GM21423 (cell line): Measurements from ENCODE around the gene SCN11A.

Experiments
- ATAC-seq: cut with Tn5 transposase; IDR thresholded peaks from one replicate; pipeline ENCODE4 v1.9.1; 2021; ENCODE audit warnings: mild to moderate bottlenecking, moderate library complexity; ENCODE audit not compliant: unreplicated experiment

SCN11A gene

GRCh38 chr3:39051649-39052561 is at the start of gene SCN11A, which contains the start of gene WDR48:
Gene SCN11A, minus strand, starts transcription at chr3:39051944. Its CDS starts 101,582 bp downstream, at chr3:38950362.
Gene WDR48, plus strand, starts transcription at chr3:39052016. Its CDS starts 10 bp downstream, at chr3:39052026.
- ATAC-seq = peak; percentile 99

DNA sequence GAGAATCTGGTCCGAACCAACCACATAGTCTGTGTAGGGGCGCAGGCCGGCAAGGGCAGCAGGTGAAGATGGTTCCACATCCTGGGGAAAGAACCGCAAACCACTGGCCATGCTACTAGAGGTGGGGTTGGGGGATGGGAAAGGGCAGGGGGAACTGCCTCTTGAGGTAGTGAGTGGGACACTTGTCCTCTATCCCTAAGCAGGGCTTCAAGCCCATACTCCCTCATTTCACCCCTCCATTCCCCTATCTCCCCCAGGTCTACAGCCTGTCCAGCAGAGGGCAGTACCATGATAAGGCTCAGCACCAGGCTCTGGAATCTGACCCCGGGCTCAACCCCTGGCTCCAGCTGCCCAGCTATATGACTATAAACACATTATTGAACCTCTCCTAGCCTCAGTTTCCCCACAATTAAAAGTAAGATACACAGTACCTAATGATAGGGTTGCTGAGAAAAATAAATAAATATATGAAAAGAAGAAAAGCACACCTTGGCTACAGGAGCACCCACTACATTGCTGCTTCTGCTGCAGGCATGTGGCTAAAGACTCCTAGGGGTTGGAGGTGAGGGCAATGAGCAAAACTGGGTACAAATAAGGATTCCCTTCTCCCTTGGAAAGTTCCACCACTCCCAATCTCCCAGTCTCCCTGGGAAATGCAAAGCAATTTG is 49.4 kb upstream of the SCN11A start:
- no peak for ATAC-seq

GRCh38 chr3:39100500-39100886 is 48.7 kb upstream of the SCN11A start:
- ATAC-seq = no peak

DNA sequence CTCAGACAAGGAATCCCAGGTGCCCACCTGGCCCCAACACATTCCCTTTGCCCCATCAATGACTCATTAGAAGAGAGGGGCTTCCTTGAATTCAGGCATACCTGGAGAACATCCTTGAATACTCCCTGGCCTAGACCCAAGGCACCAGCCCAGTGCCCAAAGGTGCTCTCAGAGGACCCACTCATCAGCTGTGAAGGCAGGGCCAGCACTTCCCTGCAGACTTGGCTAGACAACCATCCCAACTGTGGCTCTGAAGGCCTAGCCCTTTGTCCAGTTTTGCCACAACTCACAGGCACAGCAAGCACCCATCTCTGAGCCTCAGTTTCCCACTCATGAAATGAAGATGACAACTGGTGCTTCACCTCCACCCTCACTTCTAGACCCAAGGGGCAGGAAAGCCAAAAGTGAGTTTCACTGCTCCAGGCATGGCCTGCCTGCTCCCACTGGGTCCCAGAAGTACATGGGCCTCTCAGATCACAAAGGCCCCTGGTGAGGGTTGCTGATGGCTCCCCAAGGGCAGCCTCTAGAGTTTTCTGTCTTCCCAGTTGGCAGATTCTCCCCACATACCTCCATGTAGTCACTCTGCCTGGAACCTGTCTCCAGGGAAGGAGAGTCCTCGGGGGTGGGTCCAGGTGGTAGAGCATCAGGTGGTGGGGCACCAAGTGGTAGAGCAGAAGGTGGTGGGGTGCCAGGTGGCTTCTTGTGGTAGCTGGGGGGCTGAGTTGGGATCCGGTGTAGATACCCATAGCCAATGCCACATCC is 48.2 kb upstream of the SCN11A start:
- ATAC-seq = no peak

DNA sequence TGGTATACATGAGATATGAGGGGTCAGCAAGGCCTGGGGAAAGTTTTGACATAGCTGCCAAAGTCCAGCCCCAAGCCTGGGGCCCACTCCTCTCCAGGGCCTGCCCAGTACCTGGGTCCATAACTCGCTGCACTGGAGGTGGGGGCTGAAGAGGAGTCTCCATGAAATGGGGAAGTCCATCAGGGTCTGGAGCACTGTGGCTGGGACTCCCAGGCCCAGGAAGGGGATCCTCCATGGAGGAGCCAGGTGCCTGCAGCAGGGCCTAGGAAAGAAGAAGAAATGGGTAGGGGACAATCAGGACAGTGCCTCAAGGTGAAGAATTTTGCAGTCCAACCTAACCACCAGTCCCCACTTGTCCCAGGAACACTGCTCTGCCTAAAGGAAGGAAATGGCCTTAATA is 47.5 kb upstream of the SCN11A start:
- no peak for ATAC-seq

DNA sequence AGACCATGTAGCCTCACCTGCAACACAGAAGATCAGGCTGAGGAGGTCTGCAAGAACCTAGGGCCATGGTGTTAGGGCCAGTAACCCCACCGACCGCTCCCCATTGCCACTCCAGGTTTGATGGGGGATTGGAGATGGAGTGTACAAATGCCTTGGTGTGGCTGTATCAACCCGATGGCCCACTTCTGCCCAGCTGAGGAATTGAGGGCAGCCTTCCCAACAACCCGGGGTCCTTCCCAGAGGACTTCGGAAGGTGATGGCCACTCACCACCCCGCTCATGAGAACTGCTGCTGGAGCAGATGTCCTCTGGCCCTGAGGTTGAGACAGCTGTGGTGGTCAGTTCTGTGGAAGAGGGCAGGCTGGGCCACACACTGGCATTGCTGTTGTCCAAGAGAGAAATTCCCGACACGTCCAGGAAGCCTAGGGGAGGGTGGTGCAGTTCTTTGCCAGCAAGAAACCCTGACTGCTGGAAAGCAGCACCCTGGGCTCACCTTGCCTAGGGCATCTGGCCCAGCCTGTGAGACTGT is 46.8 kb upstream of the SCN11A start:
- ATAC-seq = no peak

GRCh38 chr3:39097716-39098472 is 46.1 kb upstream of the SCN11A start:
- no peak for ATAC-seq

- ATAC-seq = no peak
Measured at GRCh38 chr3:39096775-39097174, 45.0 kb upstream of the SCN11A start.

- ATAC-seq = no peak
Measured at GRCh38 chr3:39095778-39096177, 44.0 kb upstream of the SCN11A start.

DNA sequence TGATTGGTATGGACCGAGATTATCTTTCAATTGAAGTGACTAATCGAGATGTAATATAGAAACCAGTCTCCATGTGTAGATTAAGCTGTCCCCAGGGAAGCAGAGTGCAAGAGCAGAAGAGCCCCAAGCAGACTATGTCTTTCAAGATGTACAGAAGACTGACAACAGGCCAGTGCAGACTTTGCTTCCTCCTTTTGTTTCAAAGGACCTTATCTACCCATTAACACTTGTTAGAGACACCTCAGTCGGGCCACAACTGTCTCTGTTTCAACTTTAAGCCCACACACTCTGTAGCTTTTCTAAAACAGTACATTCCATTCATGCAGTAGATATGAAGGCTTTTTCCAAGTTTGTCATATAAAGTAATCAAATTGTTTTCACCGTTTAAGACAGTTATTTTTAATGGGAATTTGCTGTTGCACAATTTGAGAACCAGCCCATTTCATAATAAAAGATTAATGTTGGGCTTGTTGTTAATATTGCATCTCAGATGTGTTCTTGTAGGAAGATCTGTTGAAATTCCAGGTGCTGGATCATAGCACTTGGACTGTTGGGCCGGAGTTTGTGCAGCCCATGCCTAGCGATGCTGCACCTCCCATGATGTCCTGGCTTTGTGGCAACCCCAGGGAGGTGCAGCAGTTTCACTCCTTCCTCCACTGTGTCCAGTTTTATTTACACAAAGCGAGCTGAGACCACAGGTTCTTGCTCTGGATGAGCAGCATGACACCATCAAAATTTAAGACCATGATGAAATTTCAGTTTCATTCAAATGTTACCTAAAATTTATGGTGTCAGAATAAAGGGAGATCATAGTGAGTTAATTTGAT is 43.3 kb upstream of the SCN11A start:
- ATAC-seq = no peak

DNA sequence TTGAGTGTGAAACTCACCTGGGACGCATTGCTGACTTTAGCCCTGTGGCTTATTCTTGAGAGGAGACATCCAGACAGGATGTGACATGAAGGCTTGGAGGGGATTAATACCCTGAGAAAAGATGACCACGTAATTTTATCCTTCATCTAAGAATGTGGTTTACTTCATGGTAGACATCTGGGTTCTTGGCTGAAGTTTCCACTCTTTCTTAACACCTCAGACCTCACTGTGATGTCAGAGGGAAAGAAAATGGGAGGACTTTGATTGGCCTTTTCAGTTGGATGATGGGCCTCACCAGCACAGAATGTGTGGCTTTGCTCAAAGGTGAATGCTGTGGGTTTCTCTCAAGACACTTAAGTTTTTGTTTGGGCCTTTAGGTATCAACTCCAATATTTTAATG is 39.2 kb upstream of the SCN11A start:
- ATAC-seq = no peak

DNA sequence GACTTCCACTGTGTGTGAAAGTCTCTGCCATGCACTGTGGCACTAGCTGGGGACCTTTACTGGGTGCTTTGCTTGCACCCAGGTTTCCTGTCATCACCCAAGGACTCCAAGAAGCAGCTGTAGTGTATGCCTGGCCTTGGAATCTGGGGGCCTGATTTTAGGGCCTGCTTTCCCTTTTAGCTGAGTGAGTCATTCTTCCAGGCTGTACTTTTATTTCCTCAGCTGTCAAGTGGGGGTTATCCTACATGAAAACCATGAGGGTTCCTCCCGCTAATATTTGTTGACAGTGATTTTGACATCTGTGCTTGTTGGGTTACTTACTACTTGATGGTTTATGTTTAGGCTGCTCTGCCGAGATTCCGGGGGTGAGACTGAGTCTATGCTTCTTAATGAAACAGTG is 37.1 kb upstream of the SCN11A start:
- ATAC-seq = no peak

- ATAC-seq = no peak
Measured at GRCh38 chr3:39088456-39088855, 36.7 kb upstream of the SCN11A start.

DNA sequence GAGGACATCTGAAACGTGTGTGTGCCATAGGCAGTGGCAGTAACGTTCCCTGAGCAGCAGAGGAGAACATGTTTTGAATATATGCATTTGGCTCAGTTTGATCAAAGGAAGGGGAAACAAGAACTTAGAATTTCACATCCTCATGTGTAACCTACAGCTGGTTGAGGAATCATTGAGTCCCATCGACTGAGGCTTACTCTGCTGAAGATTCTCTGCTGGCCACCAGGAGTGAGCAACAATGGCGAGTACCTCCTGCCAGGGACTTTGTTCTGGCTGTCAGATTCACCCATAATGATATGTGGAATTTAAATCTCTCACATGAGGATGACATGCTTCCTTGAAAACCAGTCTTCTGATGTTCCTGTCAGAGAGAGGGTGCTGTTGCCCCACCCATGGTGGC is 34.4 kb upstream of the SCN11A start:
- ATAC-seq = peak; percentile 65

DNA sequence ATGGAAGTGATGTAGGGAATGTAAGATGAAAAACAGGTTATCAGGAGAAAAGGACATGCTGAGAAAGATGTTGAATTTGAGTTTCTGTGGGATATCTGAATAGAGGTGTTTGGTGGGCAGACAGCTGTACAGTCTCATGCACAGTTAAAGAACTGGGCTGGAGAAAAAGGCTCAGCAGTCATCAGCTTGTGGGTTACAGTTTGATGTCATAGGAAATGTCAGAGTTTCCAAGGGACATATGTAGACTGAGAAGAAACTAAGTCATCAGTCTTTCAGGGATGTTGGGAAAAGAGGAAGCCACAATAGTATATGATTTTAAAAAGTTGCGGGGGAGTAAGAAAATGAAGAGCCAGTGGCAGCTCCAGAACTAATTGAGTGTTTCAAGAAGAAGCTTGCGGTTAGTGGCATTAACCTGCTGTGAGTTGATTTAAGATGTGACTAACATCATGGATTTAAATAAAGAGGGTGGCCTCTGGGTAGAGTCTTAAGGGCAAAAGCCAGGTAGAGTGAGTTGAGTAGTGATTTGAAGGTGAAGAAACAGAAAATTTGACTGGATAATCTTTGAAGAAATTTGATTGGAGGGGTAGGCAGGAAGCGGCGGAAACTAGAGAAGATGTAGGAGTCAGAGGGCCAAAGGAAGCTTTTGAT is 31.0 kb upstream of the SCN11A start:
- no peak for ATAC-seq

DNA sequence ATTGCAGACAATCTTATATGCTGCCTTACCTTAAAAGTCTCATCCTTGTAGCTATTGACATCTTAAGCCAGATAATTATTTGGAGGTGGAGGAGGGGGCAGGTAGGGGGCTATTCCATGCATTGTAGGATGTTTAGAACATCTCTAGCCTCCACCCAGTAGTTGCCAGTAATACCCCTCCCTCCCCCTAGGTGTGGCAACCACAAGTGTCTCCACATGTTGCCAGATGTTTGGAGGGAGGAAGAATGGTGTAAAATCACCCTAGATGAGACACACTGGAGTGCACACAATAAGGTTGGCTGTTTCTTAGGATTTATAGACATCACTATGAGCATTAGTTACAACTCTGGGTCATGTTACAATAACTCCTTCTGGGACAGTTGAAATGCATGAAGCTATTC is 28.3 kb upstream of the SCN11A start:
- ATAC-seq = no peak

DNA sequence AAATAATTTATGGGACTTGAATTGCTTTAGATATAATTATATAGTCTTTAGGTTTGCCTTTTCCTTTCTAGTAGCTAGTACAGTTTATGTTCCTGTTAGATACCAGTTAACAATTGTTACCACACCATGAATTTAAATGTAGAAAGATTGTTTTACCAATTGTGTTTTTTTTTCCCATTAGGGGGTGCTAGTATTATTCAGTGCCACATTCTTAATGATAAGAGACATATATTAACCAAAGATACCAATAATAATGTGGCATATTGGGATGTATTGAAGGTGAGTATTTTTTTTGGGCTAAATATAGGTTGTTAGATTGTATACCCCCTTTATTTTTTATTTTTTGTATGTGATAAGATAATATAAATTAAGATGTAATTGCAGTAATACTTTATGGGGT is 27.8 kb upstream of the SCN11A start:
- no peak for ATAC-seq

DNA sequence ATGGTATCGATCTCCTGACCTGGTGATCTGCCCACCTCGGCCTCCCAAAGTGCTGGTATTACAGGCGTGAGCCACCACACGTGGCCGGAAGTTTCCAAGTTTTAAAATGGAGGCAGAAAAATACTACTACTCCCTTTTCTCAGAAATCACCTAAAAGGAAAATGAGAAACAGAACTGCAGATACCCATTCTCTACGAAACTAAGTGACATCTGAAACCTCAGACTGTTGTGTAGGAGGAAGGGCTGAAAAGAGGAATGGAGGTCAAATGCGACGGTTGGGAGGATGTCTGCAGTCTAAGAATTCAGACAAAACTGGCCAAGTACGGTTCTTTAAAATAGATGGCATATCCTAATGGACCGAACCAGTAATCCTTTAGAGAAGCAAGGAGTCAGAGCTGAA is 24.2 kb upstream of the SCN11A start:
- no peak for ATAC-seq

GRCh38 chr3:39068556-39068955 is 16.8 kb upstream of the SCN11A start:
- no peak for ATAC-seq
